Hepatocyte (in vitro differentiated cells): ENCODE measurements around the gene PLXNA2.

Source experiments
- EZH2 ChIP-seq: fragments of 200-600 bp; sonication (generic); IDR thresholded peaks from 2 replicates; pipeline ENCODE4 v1.6.1; 2016; ENCODE audit warnings: antibody characterized with exemption, mild to moderate bottlenecking, borderline replicate concordance
- EZH2phosphoT487 ChIP-seq: fragments of 200-600 bp; sonication (generic); IDR thresholded peaks from one replicate; pipeline ENCODE4 v1.6.1; 2018; ENCODE audit warnings: antibody characterized with exemption, mild to moderate bottlenecking, low read depth, moderate library complexity; ENCODE audit not compliant: unreplicated experiment, severe bottlenecking
- TF ChIP-seq, protein P1 (sequence below): fragments of 200-600 bp; sonication (generic); IDR thresholded peaks from 2 replicates; pipeline ENCODE4 v1.5.1; 2016; ENCODE audit warnings: antibody characterized with exemption, mild to moderate bottlenecking; ENCODE audit not compliant: poor library complexity

DNA sequence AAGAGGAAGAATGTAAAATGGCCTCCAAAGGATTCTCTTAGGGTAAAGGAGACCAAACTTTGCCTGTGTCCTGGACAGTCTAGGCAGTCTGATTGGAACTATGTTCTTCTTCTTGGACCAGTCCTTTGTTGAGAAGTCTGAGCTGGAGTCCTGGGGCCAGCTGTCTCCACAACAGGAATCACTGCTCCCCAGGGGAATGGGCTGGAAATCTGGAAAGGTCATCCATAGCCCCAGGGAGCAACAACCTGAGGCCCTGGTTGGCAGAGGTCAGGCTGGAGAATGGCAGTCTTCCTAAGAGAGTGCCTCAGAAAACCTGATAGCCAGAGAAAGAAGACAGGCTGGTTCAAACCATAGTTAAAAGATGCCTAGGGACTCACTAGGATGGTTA, 68.7 kb downstream of the PLXNA2 start:
- TF ChIP-seq, protein P1, sequence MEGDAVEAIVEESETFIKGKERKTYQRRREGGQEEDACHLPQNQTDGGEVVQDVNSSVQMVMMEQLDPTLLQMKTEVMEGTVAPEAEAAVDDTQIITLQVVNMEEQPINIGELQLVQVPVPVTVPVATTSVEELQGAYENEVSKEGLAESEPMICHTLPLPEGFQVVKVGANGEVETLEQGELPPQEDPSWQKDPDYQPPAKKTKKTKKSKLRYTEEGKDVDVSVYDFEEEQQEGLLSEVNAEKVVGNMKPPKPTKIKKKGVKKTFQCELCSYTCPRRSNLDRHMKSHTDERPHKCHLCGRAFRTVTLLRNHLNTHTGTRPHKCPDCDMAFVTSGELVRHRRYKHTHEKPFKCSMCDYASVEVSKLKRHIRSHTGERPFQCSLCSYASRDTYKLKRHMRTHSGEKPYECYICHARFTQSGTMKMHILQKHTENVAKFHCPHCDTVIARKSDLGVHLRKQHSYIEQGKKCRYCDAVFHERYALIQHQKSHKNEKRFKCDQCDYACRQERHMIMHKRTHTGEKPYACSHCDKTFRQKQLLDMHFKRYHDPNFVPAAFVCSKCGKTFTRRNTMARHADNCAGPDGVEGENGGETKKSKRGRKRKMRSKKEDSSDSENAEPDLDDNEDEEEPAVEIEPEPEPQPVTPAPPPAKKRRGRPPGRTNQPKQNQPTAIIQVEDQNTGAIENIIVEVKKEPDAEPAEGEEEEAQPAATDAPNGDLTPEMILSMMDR: no peak
- TF ChIP-seq EZH2: no peak
- TF ChIP-seq EZH2phosphoT487: no peak
